SW480 (cell line): Measurements from ENCODE around the gene LACTB.

ENCODE experiments used
- DNase-seq: peaks from one replicate; pipeline ENCODE4 v3.0.0-alpha.2; 2016; ENCODE audit warnings: low spot score

The LACTB gene

GRCh38 chr15:63124506-63124905 lies 2.8 kb downstream of the LACTB start:
- DNase-seq, result no peak

GRCh38 chr15:63126726-63127125 lies 5.1 kb downstream of the LACTB start:
- no peak for DNase-seq

GRCh38 chr15:63133786-63134185 lies 12.1 kb downstream of the LACTB start:
- no peak for DNase-seq

- DNase-seq, result no peak
Observed at GRCh38 chr15:63134245-63134985, 12.8 kb downstream of the LACTB start.

- DNase-seq, result no peak
Observed at GRCh38 chr15:63135281-63135680, 13.6 kb downstream of the LACTB start.

- DNase-seq, result no peak
Observed at GRCh38 chr15:63135804-63136203, 14.1 kb downstream of the LACTB start.

GRCh38 chr15:63136742-63137141 lies 15.1 kb downstream of the LACTB start:
- no peak for DNase-seq

- no peak for DNase-seq
Observed at GRCh38 chr15:63140936-63141335, 19.3 kb downstream of the LACTB start.

GRCh38 chr15:63145426-63145825 lies 23.8 kb downstream of the LACTB start:
- no peak for DNase-seq

GRCh38 chr15:63146684-63147083 lies 25.0 kb downstream of the LACTB start:
- no peak for DNase-seq

- DNase-seq, result no peak
Observed at GRCh38 chr15:63151665-63152064, 30.0 kb downstream of the LACTB start.

- DNase-seq, result no peak
Observed at GRCh38 chr15:63155486-63155885, 33.8 kb downstream of the LACTB start.

GRCh38 chr15:63156086-63156710 lies 34.5 kb downstream of the LACTB start:
- DNase-seq, result peak; percentile 11

- DNase-seq, result peak; percentile 53
Observed at GRCh38 chr15:63156755-63157117, 35.1 kb downstream of the LACTB start.

- peak; percentile 89 for DNase-seq
Observed at GRCh38 chr15:63157118-63157843, 35.6 kb downstream of the LACTB start, which contains the start of gene RPS27L. Gene RPS27L (minus strand): TSS chr15:63157477. CDS start chr15:63157405, 72 bp downstream.

GRCh38 chr15:63157891-63158431 lies 36.3 kb downstream of the LACTB start:
- peak; percentile 48 for DNase-seq

GRCh38 chr15:63160638-63161037 lies 39.0 kb downstream of the LACTB start:
- no peak for DNase-seq

GRCh38 chr15:63163217-63163616 lies 41.6 kb downstream of the LACTB start:
- no peak for DNase-seq

- no peak for DNase-seq
Observed at GRCh38 chr15:63165166-63165859, 43.7 kb downstream of the LACTB start.

- DNase-seq, result no peak
Observed at GRCh38 chr15:63166219-63166618, 44.6 kb downstream of the LACTB start.

GRCh38 chr15:63169788-63170187 lies 48.1 kb downstream of the LACTB start:
- no peak for DNase-seq

- DNase-seq, result no peak
Observed at GRCh38 chr15:63172376-63172775, 50.7 kb downstream of the LACTB start.
